ENCODE measurements around the gene PDZK1IP1.

Gene PDZK1IP1

DNA sequence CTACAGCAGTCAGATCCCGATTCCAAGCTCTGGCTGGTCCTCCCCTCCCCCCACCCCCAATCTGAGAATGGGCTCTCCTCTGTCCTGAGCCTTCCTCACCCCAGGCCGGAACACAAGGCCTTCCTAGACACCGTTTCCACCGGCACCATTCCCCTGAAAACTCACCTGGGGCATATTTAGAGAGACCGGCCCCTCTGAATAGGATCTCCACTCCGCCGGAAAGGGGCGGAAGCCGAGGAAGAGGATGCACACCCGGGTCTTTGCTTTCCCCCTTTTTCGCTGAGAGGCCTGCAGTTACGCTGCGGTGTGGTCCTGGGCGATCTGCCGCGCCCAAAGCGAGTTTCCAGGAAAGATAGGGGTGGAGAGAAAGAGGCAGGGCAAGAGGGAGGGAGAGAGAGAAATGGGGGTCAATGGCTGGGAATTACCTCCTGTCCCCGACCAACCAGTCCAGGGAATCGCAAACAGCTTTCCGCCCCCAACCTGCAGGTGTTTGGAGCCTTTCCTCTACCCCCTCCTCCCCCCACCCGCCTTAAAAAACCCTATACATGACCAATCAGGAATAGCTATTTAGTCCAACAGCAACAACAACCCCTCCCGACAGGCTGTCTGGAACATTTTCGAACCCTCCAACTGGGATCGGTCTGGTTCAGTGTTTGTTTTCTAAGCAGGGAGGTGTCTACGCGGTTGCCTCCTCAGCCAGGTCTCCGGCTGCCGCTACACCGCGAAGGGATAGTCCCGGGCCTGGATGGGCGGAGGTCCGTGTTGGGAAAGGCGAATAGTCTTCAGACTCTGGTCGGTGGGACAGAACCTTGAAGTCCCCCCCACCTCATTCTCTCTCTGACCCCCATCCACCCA lies 39.4 kb upstream of the PDZK1IP1 start:
- Histone ChIP-seq H3K4me3 (ENCODE audit: low read length, poor library complexity, severe bottlenecking) (no peak overlapping the region), H3K79me2 (ENCODE audit: insufficient read depth, low read length) (no peaks in the 10 kb centered on the region), H3F3A (ENCODE audit: low read depth) (no peaks in the 10 kb centered on the region), H3K36me3 (ENCODE audit: insufficient read depth, low read length) (no peaks in the 10 kb centered on the region), H3K4me2 (ENCODE audit: low read depth, low read length, poor library complexity, severe bottlenecking) (no peak overlapping the region), H3K27me3 (ENCODE audit: insufficient read depth, low read length, poor library complexity, severe bottlenecking) (no peaks in the 10 kb centered on the region), H4K20me1 (ENCODE audit: insufficient read depth, low read length, poor library complexity, severe bottlenecking) (no peaks in the 10 kb centered on the region), H3K9ac (ENCODE audit: low read depth, low read length, poor library complexity, severe bottlenecking) (no peak overlapping the region), H3K9me3 (ENCODE audit: insufficient read depth, low read depth, low read length) (no peaks in the 10 kb centered on the region), H3K9me2 (replicated peaks; ENCODE audit: low read depth, low read length) (no peaks in the 10 kb centered on the region), H2AFZ (ENCODE audit: low read length) (no peak overlapping the region), H3K4me1 (ENCODE audit: insufficient read depth, low read length, poor library complexity, severe bottlenecking) (no peaks in the 10 kb centered on the region)
- TF ChIP-seq EZH2phosphoT487 (IDR thresholded peaks at IDR 0.05; ENCODE audit: borderline replicate concordance) (no peak), CTCF (conservative IDR thresholded peaks at IDR 0.05; ENCODE audit: low read length) (no peak)

GRCh38 chr1:47228644-47229030 lies 38.8 kb upstream of the PDZK1IP1 start:
- Histone ChIP-seq H3K4me2 (ENCODE audit: low read depth, low read length, poor library complexity, severe bottlenecking) (no peak overlapping the region), H2AFZ (ENCODE audit: low read length) (no peak overlapping the region)

GRCh38 chr1:47227341-47228232 lies 37.8 kb upstream of the PDZK1IP1 start:
- Histone ChIP-seq H3K27me3 (ENCODE audit: insufficient read depth, low read length, poor library complexity, severe bottlenecking) (no peaks in the 10 kb centered on the region), H2AFZ (ENCODE audit: low read length) (no peak overlapping the region), H3K4me1 (ENCODE audit: insufficient read depth, low read length, poor library complexity, severe bottlenecking) (no peaks in the 10 kb centered on the region), H3K9me2 (replicated peaks; ENCODE audit: low read depth, low read length) (no peaks in the 10 kb centered on the region), H3F3A (ENCODE audit: low read depth) (no peaks in the 10 kb centered on the region), H3K36me3 (ENCODE audit: insufficient read depth, low read length) (no peaks in the 10 kb centered on the region), H3K79me2 (ENCODE audit: insufficient read depth, low read length) (no peaks in the 10 kb centered on the region), H3K9me3 (ENCODE audit: insufficient read depth, low read depth, low read length) (no peaks in the 10 kb centered on the region), H3K4me3 (ENCODE audit: low read length, poor library complexity, severe bottlenecking) (no peak overlapping the region), H3K4me2 (ENCODE audit: low read depth, low read length, poor library complexity, severe bottlenecking) (no peak overlapping the region), H4K20me1 (ENCODE audit: insufficient read depth, low read length, poor library complexity, severe bottlenecking) (no peaks in the 10 kb centered on the region), H3K9ac (ENCODE audit: low read depth, low read length, poor library complexity, severe bottlenecking) (no peak overlapping the region)
- TF ChIP-seq EZH2phosphoT487 (IDR thresholded peaks at IDR 0.05; ENCODE audit: borderline replicate concordance) = no peak
- TF ChIP-seq CTCF (conservative IDR thresholded peaks at IDR 0.05; ENCODE audit: low read length) = no peak

More at GRCh38 chr1:47228644-47229030, 38.8 kb upstream of the PDZK1IP1 start:
- Histone ChIP-seq H3K36me3 (ENCODE audit: insufficient read depth, low read length) (no peaks in the 10 kb centered on the region), H3K9me3 (ENCODE audit: insufficient read depth, low read depth, low read length) (no peaks in the 10 kb centered on the region), H3K79me2 (ENCODE audit: insufficient read depth, low read length) (no peaks in the 10 kb centered on the region), H3F3A (ENCODE audit: low read depth) (no peaks in the 10 kb centered on the region), H3K4me1 (ENCODE audit: insufficient read depth, low read length, poor library complexity, severe bottlenecking) (no peaks in the 10 kb centered on the region), H3K9ac (ENCODE audit: low read depth, low read length, poor library complexity, severe bottlenecking) (no peak overlapping the region), H3K4me3 (ENCODE audit: low read length, poor library complexity, severe bottlenecking) (no peak overlapping the region), H4K20me1 (ENCODE audit: insufficient read depth, low read length, poor library complexity, severe bottlenecking) (no peaks in the 10 kb centered on the region), H3K9me2 (replicated peaks; ENCODE audit: low read depth, low read length) (no peaks in the 10 kb centered on the region), H3K27me3 (ENCODE audit: insufficient read depth, low read length, poor library complexity, severe bottlenecking) (no peaks in the 10 kb centered on the region)
- TF ChIP-seq CTCF (conservative IDR thresholded peaks at IDR 0.05; ENCODE audit: low read length) = no peak
- no peak for TF ChIP-seq EZH2phosphoT487 (IDR thresholded peaks at IDR 0.05; ENCODE audit: borderline replicate concordance)
